ENCODE results near the gene SEL1L.
"Not testable (repeated sequence)": the region's sequence is repeated elsewhere in the genome, so short reads cannot be mapped to it uniquely, and the experiment has no call there.

SEL1L gene

GRCh38 chr14:81473456-81474147, 60.1 kb downstream of the SEL1L start:
- no peak for DNase-seq (ENCODE audit: low spot score)

- no peak for DNase-seq (ENCODE audit: low spot score)
Measured at GRCh38 chr14:81472096-81472800, 61.4 kb downstream of the SEL1L start.

DNA sequence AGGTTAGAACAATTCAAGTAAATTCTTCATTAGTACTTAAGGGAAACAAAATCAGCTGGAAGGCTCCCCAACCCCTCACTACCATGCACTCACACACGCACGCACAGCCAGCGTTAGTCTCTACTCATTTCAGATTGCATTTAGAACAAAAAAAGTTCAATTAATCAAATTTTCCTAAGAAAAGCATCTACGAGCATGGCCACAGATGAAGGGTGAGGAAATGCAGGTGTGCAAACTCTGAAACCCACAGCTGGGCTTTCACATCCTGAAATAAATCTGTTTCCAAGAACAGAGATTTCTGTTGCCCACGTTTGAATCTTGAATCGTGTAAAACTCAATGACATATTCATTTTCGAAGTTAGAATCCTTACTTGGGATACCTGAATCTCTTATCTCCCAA, 62.6 kb downstream of the SEL1L start:
- DNase-seq (ENCODE audit: low spot score): no peak

GRCh38 chr14:81470557-81470826, 63.2 kb downstream of the SEL1L start:
- not testable (repeated sequence) for DNase-seq (ENCODE audit: low spot score)

GRCh38 chr14:81466854-81467253, 66.8 kb downstream of the SEL1L start:
- no peak for DNase-seq (ENCODE audit: low spot score)

GRCh38 chr14:81465507-81466228, 68.0 kb downstream of the SEL1L start:
- DNase-seq (ENCODE audit: low spot score): no peak

GRCh38 chr14:81465003-81465392, 68.7 kb downstream of the SEL1L start:
- not testable (repeated sequence) for DNase-seq (ENCODE audit: low spot score)

DNA sequence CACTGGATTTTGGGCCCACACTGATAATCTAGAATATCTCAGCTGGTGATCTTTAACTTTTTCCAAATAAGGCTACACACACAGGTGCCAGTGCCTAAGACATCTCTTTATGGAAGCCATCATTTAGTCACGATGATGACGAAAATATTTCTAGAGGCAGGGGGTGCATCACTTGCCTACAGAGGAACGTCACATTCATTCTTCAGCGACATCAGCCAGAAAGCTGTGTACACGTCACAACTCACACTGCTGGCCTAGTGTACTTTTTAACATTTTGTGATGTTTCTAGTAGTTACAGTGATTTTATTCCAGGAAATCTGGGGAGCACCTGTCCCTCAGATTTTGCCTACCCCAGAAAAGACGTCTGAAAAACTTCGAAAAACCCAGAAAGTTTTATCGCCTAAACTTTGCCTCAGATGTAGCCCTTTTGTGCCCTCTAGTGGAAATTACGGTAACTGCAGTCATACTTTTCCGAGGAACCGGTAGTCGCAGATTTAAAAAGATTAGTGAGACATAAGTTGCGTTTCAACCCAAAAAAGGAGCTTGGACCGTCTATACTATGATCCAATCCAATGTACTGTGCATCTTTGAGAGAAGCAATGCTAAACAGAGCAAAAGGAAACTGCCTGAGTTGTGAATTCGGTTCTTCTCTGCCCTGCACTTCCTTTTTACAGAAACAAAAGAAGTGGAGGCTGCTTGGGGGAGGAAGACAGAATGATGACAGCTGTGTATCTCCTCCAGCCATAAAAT, 69.2 kb downstream of the SEL1L start:
- DNase-seq (ENCODE audit: low spot score): peak; percentile 39

- DNase-seq (ENCODE audit: low spot score): not testable (repeated sequence)
Measured at GRCh38 chr14:81462356-81462755, 71.3 kb downstream of the SEL1L start.

DNA sequence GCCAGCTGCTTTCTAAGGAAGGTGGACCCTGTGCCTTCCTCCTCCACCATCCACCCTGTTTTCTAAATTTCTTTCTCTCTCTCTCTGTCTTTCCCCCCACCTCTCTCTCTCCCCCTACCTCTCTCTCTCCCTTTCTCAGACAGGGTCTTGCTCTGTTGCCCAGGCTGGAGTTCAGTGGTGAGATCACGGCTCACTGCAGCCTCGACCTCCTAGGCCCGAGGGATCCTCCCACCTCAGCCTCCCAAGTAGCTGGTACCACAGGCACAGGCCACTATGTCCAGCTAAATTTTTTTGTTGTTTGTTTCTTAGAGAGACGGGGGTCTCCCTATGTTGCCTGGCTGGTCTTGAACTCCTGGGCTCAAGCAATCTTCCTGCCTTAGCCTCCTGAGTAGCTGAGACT, 73.7 kb downstream of the SEL1L start:
- no peak for DNase-seq (ENCODE audit: low spot score)

GRCh38 chr14:81458352-81458751, 75.3 kb downstream of the SEL1L start:
- no peak for DNase-seq (ENCODE audit: low spot score)

GRCh38 chr14:81455390-81455789, 78.3 kb downstream of the SEL1L start:
- DNase-seq (ENCODE audit: low spot score): no peak

DNA sequence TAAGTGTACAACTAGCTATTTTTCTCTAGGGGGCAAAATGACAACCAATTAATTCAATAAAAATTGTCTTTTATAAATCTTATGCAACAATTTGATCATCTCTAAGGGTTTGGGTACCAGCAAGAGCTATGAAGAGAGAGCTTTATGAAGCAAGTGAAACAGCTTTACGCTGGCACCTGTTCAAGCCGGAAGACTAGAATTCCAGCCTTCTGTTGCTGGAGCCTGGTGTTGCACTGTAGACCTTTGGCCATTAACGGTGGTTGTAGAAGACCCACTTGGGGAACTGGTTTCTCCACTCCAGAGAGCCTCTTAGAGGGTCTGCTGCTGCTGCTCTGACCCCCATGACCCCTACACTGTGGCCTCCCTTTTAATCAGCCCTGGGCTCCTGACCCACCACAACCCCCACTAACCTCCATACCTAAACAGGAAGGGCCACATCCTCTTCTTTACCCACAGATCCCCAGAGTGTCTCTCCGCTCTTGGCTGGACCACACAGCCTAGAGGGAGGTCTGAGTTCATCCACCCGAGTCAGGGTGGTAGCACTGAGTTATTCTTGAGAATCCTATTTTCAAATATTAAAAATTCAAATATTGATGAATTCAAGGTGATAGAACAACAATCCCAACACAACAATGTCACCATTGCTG, 79.0 kb downstream of the SEL1L start:
- no peak for DNase-seq (ENCODE audit: low spot score)

DNA sequence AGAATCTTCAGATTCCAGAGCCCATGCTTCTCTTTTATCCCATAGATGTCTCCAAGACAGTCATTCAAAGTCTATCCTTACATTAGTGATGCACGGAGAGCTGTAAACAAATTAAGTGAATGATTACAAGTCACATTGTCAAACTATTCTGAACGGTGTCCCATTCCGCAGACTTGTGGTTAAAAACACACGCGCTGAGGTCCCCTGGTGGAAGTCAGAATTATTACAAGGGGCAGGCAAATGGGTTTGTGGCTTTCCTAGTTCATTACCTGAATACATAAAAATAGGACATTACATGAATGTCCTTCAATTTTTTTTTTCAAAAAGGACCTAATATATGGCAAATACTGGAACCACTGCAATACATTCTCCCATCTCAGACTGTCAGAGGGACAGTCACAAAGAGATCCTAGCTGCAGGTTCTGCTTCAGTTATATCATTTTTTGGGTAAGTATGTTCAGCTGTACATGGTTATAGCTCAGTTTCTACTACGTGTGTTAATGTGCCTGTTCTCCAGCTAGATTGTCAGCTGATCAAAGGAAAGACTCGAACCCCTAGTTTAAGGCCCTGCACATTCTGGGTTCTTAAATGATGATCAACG, 80.4 kb downstream of the SEL1L start:
- peak; percentile 28 for DNase-seq (ENCODE audit: low spot score)

DNA sequence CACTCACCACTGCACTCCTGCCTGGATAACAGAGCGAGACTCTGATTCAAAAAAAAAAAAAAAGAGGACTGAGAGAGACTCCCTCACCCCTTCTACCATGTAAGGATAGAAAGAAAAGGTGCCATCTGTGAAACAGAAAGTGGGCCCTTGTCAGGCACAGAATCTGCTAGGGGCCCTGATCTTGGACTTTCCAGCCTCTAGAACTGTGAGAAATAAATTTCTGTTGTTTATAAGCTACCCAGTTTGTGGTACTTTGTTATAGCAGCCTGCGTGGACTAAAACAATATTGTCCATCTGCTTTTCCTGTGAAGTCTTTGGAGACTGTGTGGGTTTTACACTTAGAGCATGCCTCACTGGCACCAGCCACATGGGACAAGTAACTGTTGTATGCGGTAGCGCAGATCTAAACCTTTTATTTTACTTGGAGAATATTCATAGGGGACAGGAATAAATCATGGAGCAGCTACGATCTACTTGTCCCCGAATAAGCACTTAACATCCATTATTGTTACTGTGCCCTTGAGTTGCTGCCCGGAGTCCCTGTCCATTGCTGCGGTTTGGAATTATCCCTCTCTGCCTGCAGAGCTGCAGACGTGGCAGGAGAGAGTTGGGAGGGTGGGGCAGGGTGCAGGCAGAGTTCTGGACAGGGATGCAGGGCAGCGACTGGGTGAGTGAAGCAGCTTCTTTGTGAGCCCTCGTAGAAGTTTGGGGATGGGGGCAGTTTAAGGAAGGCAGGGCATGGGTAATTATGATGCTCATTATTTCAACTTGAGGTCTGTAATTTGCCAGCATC, 81.1 kb downstream of the SEL1L start:
- peak; percentile 15 for DNase-seq (ENCODE audit: low spot score)

DNA sequence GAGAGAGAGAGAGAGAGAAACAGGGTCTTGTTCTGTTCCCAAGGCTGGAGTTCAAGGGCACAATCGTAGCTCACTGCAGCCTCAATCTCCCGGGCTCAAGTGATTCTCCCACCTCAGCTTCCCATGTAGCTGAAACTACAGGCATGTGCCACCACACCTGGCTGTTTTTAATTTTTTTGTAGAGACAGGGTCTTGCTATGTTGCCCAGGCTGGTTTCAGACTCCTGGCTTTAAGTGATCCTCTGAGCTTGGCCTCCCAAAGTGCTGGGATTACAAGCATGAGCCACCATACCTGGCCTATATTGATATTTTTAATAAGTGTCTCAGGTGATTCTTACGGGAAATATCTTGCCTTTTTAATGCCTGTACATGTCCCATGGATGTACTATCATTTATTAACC, 82.7 kb downstream of the SEL1L start:
- no peak for DNase-seq (ENCODE audit: low spot score)

DNA sequence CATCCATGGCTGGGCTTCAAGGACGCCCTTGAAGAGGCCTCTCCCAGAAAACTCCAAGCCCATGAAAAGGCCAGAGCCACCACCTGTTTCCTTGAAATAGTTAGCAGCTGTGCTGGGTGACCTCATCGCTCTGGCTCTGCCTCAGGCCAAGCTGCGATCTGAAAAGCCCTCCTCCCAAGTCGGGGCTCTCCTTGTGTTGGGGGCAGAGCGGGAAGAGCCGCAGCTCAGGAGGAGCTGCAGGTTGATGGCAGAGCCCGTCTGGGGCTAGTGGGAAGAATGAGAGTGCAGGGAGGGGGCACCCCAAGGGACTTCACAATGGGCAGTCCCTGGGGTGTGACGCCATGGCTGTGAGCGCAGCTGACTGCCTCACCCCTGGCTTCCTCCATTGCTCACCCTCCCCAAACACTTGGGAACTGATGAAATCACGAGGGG, 83.5 kb downstream of the SEL1L start:
- DNase-seq (ENCODE audit: low spot score): no peak

DNA sequence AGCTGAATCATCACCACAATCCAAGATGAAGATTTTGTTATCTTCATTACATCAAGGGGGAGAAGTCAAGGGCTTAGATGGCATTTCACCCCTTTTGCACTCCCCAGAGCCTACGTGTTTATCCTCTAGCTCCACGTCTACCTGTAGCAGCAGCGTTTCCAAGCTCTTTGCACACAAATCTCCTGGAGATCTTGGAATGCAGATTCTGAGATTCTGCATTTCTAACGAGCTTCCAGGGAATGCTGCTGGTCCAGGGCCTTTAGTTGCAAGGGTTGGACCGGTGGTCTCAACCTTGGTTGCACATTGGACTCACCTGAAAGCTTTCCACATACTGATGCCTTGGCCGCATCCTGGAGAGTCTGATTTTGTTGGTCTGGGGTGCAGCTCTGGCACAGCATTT, 84.1 kb downstream of the SEL1L start:
- no peak for DNase-seq (ENCODE audit: low spot score)

- DNase-seq (ENCODE audit: low spot score): no peak
Measured at GRCh38 chr14:81449114-81449513, 84.5 kb downstream of the SEL1L start.

- no peak for DNase-seq (ENCODE audit: low spot score)
Measured at GRCh38 chr14:81447021-81447764, 86.5 kb downstream of the SEL1L start.

Data from HuH-7 (cell line).